Body of pancreas (tissue), 4 donors: ENCODE results near the gene TYMS. TPM values are rescaled to one million over a fixed set of nuclear protein-coding genes. Genes with fewer than 3 reads are reported as not detected.

Experiments
- ATAC-seq: fragments of 150-250 bp; one replicate; pipeline ENCODE4 v1.9.1; 2016
- DNase-seq, 4 donors: peaks; one replicate each; pipeline ENCODE4 v3.0.0-alpha.2; 2019
- H3K27ac ChIP-seq, 4 donors: fragments of 200-600 bp; sonication (generic); 1 replicate in 3 of 4; 2 replicates in 1 of 4; pipeline versions ENCODE4 v1.5.1 to v1.6.1; 2016 to 2019; ENCODE audit warnings: mild to moderate bottlenecking in 1 of 4, mixed read lengths in 1 of 4, moderate library complexity in 1 of 4
- H3K27me3 ChIP-seq, 2 donors: fragments of 200-600 bp; sonication (generic); one replicate each; pipeline ENCODE4 v1.6.0; 2016; ENCODE audit warnings: mild to moderate bottlenecking in 1 of 2
- H3K36me3 ChIP-seq, 2 donors: fragments of 200-600 bp; sonication (generic); replicated peaks in 1 of 2; 2 replicates each; pipeline ENCODE4 v1.5.1; 2016; ENCODE audit warnings: low read depth in 2 of 2; ENCODE audit not compliant: insufficient read depth in 1 of 2
- H3K4me1 ChIP-seq: fragments of 200-600 bp; sonication (generic); one replicate; pipeline ENCODE4 v1.6.0; 2016
- H3K4me3 ChIP-seq, 2 donors: fragments of 200-600 bp; sonication (generic); 1 replicate in 1 of 2; 2 replicates in 1 of 2; pipeline ENCODE4 v1.5.1; 2016 to 2019
- H3K9me3 ChIP-seq, 3 donors: fragments of 200-600 bp; sonication (generic); 1 replicate in 2 of 3; 2 replicates in 1 of 3; pipeline ENCODE4 v1.5.1; 2016
- POLR2A ChIP-seq, 3 donors: fragments of 450-650 bp; IDR thresholded peaks; one replicate each; pipeline ENCODE4 v1.6.1; 2016; ENCODE audit warnings: antibody characterized with exemption in 3 of 3, mild to moderate bottlenecking in 2 of 3
- WGBS, 2 donors: methylation state at CpG; one replicate each; pipeline ENCODE4 v1.1.5; 2017; 5-methylcytosine and 5-hydroxymethylcytosine counted together
- intact Hi-C: fragments of 100-400 bp; cut with DNase I; formaldehyde crosslinking; loops from one replicate; pipeline ENCODE4 v1.15.1; 2023
- total RNA-seq, 2 donors: library from RNA; depleted of rRNA; stranded (reverse); fragments of >200 nt; gene quantifications; one replicate each; pipeline ENCODE4 v1.1.0, GENCODE V29; 2016
- TF ChIP-seq, protein P1 (sequence below), 7 experiments: fragments of 450-650 bp in 4 of 7; fragments of 200-600 bp in 3 of 7; sonication (generic) in 3 of 7; IDR thresholded peaks; one replicate each; pipeline ENCODE4 v1.5.1; 2016 to 2019; ENCODE audit warnings: antibody characterized with exemption in 7 of 7

TYMS gene
- total RNA-seq, 2 donors from 2014 or later, result 1.8 to 7.6 TPM

DNA sequence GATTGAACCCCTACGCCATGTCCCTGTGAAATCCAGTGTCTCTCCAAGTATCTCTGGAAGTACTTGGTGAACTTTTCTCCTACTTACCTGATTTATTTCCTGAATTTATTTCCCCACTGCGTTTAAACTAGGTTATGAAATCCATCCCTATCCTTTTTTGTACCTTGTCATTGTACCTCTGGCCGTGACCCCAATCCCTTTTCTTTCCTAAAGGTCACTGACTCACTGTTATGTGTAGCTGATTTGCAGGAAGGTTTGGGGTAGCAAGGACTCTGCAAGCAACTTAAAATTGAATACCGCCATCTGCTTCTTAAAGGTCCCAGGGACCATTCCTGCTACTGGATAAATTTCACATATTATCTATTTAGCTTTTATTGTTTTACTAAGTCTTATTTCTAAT lies 59.5 kb downstream of the TYMS start:
- Histone ChIP-seq H3K36me3 (no peaks in the 10 kb centered on the region), H3K27me3 (no peaks in the 10 kb centered on the region), H3K4me3 (no peak overlapping the region), H3K9me3 (no peaks in the 10 kb centered on the region), H3K27ac (no peak overlapping the region), H3K4me1 (peaks cover 5% of the 10 kb centered on the region)
- intact Hi-C loops, result no loop called here
- ATAC-seq (no peak), DNase-seq (no peak)
- no peak for TF ChIP-seq POLR2A (IDR thresholded peaks at IDR 0.05)
- TF ChIP-seq, protein P1, sequence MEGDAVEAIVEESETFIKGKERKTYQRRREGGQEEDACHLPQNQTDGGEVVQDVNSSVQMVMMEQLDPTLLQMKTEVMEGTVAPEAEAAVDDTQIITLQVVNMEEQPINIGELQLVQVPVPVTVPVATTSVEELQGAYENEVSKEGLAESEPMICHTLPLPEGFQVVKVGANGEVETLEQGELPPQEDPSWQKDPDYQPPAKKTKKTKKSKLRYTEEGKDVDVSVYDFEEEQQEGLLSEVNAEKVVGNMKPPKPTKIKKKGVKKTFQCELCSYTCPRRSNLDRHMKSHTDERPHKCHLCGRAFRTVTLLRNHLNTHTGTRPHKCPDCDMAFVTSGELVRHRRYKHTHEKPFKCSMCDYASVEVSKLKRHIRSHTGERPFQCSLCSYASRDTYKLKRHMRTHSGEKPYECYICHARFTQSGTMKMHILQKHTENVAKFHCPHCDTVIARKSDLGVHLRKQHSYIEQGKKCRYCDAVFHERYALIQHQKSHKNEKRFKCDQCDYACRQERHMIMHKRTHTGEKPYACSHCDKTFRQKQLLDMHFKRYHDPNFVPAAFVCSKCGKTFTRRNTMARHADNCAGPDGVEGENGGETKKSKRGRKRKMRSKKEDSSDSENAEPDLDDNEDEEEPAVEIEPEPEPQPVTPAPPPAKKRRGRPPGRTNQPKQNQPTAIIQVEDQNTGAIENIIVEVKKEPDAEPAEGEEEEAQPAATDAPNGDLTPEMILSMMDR (IDR thresholded peaks at IDR 0.05), result no peak
- 85 to 92% methylated on average over 4 of the region's 4 CpGs for WGBS, 2 donors

Other genes starting within 250 kb of the TYMS start
- 1 to 10 TPM; 3.6 to 4.2 TPM for gene COLEC12, start 157.0 kb upstream of the TYMS start, total RNA-seq
- gene CETN1, start 77.3 kb upstream of the TYMS start, total RNA-seq, result not detected
- gene CLUL1, start 60.7 kb upstream of the TYMS start, total RNA-seq, result 1 to 10 TPM; 3.3 to 4.9 TPM
- gene ENOSF1, start 55.0 kb downstream of the TYMS start, total RNA-seq, result 10 to 100 TPM; 59.7 to 62.3 TPM
- gene YES1, start 154.6 kb downstream of the TYMS start, total RNA-seq, result 10 to 100 TPM; 50.4 to 51.4 TPM
- 10 to 100 TPM in 1 of 2 donors, 1 to 10 TPM in 1; 7.3 to 28.0 TPM for gene ADCYAP1, start 247.2 kb downstream of the TYMS start, total RNA-seq